Activated naive CD8-positive, alpha-beta T cell treated with anti-CD3 and anti-CD28 coated beads, Interleukin-2, amount 50 U/mL, for 16 hours (primary cell): ENCODE data around the gene SSTR5.
"Not testable (repeated sequence)": the region's sequence is repeated elsewhere in the genome, so short reads cannot be mapped to it uniquely, and the experiment has no call there.

Experiments
- DNase-seq: peaks from one replicate; pipeline ENCODE4 v3.0.0-alpha.2; 2020; ENCODE audit warnings: low read depth, low spot score

Gene SSTR5

DNA sequence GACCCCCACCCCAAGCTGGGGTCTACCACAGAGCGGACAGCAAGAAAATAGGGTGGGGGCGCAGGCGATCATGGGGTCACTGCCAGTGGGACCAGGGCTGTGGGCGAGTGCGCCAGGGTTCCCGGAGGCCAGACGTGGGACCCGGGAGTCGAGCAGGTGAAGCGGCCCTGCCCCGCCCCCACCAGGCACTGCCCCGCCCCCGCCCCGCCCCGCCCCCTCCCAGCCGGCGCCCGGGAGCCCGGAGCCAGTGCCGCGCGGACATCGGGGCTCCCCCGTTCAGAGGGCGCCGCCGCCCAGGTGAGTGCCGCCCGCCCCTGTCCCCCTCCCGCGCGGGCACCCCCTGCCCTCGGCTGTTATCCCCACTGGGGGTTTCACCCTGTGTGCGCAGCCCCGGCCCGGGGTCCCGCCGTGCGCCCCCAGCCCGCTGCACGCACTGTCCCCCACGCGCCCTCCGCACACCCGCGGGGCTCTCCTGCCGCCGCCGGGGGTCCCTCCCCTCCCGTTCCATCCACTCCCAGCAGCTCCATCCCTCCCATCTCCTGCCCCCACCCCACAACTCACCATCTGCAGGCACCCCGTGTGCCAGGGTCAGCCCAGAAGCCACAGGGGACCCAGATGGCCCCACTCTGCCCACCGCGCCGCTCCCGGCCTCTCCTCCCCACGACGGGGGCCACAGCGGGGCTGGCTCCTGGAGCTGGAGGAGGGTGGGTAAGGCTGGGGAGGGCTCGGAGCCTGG lies at the start of gene SSTR5:
Gene SSTR5 (plus strand): TSS at position 222 of the 736 bp plus-strand sequence. CDS start 6,122 bp downstream, outside the sequence.
- no peak for DNase-seq

DNA sequence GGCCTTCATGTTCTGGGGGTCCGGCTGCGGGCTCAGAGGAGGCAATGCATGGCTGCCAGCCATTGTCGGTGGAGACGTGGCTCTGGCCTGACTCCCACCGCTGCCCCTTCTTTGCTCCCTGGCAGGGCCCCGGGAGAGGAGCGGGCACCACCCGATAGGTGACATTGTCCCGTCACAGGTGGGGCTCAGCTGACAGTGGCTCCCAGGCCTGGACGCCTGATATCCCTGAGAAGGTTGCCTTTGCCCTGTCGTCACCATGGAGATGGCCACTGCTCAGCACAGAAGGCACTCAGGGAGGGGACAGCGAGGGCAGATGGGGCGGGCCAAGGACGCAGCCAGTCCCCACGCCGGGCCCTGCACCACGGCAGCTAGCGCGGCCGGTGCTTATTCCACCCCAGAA lies 48.4 kb upstream of the SSTR5 start:
- DNase-seq: no peak

DNA sequence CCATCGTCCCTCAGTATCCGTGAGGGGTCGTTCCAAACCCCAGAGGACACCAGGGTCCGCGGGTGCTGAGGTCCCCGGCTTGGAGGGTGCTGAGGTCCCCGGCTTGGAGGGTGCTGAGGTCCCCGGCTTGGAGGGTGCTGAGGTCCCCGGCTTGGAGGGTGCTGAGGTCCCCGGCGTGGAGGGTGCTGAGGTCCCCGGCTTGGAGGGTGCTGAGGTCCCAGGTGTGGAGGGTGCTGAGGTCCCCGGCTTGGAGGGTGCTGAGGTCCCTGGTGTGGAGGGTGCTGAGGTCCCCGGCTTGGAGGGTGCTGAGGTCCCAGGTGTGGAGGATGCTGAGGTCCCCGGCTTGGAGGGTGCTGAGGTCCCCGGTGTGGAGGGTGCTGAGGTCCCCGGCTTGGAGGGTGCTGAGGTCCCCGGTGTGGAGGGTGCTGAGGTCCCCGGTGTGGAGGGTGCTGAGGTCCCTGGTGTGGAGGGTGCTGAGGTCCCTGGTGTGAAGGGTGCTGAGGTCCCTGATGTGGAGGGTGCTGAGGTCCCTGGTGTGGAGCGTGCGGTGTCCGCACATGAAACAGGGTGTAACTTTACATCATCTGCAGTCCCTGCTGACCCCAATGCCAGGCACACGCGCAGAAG lies 47.3 kb upstream of the SSTR5 start:
- not testable (repeated sequence) for DNase-seq

DNA sequence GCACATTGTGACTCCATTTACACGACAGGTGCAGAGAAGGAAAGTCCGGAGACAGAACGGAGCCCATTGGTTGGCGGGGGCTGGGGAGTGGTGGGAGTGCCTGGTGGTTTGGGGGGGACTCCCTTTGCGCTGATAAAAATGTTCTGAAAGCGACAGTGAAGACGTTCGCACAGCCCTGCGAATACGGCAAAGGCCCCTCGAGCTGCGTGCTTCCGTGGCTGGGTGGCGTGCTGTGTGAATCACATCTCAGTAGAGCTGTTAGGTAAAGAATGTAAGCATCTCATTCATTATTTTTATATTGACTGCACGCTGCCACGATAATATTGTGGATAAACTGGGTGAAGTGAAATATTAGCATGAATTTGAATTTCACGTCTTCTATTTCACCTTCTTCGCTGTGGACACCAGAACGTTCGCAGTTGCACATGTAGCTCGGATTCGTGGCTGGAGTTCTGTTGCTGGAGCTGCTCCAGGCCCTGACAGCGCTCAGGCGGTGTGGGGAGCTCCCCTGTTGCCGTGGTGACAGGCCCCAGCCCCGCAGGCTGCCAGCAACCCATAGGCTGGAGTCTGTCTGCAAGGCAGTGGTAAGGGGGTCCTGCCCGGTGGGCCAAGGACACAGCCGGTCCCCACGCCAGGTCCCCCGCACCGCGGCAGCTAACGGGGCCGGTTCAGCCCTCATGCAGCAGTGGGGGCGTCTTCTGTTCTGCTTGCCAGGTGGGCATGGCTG lies 46.3 kb upstream of the SSTR5 start:
- DNase-seq: no peak

DNA sequence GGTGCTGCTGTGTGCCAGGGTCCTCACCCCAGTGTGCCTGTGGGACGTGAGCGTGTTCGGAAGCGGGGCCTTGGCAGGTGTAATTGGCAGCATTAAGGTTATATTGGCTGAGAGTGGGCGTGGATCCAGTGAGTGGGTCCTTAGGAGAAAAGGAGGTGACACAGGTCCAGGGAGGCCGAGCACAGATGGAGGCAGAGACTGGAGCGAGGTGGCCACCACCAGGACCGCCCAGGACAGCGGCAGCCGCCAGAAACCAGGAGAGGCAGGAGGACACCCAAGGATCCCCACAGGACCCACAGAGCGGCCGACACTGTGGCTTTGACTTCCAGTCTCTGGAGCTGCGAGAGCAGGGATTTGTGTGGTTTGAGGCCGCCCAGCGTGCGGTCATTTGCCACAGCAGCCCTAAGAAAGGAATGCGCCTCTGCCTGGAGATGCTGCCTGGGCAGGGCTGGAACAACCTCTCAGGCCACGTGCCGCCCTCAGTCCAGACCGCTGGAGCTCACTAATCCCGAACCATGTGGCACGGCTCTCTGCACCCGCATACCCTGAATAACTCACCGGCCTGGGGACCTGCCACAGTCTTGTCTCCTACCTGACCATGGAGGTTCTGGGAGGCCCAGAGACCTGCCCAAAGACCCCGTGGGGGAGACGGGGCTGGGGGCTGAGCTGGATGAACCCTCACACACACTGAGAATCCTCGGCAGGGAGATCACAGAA lies 45.6 kb upstream of the SSTR5 start:
- no peak for DNase-seq

DNA sequence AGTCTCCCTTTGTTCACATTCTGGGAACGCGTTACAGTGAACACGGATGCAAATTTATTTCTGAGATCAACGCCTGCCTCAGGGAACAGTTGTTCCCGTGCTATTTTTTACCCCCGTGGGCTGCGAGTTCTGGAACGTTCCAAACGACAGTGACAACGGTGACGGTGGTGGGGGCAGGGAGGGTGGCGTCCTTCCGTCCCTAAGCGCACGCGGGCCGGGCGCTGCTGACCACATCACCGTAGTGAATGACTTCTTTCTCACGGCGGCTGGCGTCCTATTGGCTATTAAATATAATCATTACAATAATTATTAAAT lies 45.1 kb upstream of the SSTR5 start:
- no peak for DNase-seq

DNA sequence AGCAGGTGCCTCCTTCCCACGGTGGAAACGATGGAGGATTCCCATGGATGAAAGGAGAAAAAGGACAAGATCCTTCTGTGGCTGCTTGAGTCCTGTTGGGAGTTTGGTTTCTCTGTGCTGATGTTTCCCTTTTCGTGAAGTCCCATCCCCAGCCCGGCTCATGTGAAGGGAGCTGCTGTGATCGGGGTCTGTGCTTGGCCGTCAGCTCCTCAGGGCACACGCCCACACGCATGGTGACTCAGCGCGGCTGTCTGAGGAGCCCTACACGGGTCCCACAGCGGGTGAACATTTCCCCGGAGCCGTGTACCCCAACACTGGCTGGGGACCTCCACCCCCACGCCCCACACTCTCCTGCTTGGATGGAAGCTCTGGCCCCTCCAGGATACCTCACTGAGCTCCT lies 44.5 kb upstream of the SSTR5 start:
- no peak for DNase-seq

DNA sequence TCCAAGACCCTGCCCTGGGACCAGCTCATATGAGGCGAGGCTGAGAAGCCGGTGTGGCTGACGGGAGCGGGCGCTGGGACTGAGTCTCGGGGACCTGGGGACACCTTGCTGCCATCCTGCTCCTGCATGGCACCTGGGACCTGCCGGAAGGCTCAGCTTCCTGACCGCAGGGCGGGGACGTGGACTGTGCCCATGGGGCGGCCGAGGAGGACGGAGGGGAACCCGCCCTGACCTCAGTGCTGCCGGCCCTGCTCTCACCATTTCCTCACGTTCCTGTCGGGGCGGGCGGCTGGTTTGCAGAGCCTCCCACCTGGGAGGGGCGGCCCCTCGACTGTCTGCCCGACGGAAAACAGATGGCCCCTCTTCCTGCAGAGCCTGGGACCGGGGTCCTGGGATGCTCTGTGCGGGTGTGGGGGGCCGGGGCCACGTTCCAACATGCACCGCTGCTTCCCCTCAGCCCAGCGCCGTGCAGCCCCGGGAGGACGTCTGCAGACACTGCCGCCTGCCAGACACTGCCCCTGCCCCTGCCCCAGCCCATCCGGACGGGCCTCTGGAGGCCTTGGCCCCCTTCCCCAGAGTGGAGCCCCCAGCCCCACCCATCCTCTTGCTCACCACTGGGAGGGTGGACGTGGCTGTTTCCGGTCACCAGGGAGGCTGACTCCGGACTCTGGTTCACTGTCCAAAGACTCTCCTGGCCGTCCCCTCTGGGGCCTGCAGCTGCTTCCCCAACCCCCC lies 43.9 kb upstream of the SSTR5 start:
- no peak for DNase-seq

DNA sequence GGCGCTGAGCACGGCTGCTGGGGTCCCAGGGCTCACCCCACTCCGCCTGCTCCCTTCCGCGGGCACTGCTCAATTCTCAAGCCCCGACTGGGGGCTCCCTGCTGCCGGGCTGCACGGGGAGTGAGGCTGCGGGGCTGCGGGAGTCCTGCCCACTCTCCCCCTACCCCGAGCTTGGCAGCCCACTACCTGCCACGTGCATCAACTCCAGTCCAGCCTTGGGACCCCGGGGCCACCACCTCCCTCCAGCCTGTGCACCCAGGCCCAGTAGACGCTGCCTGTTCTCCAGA lies 43.3 kb upstream of the SSTR5 start:
- no peak for DNase-seq

DNA sequence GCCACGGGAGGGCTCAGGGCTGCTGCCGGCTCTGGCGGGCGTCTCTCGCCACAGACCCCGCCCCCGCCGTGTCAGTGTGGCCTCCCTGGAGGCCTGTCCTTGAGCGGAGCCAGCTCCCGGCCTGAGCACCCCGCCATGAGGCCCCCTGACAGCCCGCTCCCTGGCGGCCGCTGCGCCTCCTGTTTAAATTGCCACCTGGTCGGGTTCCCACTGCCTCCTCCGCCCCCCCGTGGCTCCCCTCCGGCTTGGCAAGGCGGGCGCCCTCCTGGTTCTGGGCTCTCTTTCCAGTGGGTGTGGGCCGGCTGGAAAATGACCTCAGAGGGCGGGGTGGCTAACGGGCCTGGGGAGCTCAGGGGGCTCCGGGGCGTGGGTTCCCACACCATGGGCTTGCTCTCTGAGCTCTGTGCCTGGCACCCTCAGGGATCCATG lies 42.1 kb upstream of the SSTR5 start:
- no peak for DNase-seq

DNA sequence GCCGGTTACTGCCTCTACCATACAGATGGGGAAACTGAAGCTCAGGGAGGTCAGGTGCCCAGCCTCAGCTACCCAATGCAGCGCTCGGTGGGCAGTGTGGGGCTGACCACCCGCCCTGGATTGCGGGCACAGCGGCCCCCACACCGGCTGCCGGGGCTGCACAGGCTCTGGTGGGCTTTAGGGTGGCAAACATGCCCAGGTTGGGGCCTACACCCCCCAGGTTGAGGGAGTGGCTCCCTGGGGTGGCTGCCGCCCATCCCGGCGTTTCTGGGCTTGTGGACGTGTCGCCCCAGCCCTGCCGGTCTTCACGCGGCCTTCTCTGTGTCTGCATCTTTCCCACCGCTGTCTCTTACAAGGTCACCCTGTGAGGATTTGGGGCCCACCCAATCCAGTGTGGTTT lies 40.9 kb upstream of the SSTR5 start:
- no peak for DNase-seq

DNA sequence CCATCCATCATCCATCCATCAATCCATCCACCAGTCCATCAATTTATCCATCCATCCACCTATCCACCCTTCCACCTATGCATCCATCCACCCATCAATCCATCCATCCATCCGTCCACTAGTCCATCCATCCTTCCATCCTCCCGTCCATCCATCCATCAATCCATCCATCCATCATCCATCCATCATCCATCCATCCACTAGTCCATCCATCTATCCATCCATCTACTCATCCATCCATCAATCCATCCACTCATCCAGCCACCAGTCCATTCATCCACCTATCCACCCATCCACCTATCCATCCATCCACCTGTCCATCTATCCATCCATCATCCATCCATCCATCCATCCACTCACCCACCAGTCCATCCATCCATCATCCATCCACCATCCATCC lies 39.9 kb upstream of the SSTR5 start:
- DNase-seq: no peak

DNA sequence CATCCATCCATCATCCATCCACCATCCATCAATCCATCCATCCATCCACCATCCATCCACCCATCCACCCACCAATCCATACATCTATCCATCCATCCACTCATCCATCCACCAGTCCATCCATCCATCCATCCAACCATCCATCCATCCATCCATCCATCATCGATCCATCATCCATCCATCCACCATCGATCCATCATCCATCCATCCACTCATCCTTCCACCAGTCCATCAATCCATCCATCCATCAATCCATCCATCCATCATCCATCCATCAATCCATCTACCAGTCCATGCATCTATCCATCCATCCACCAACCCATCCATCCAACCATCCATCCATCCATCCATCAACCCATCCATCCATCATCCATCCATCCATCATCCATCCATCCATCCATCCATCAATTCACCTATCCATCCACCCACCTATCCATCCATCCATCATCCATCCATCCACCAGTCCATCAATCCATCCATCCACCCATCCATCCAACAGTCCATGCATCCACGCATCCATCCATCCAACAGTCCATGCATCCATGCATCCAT lies 39.3 kb upstream of the SSTR5 start:
- DNase-seq: no peak

DNA sequence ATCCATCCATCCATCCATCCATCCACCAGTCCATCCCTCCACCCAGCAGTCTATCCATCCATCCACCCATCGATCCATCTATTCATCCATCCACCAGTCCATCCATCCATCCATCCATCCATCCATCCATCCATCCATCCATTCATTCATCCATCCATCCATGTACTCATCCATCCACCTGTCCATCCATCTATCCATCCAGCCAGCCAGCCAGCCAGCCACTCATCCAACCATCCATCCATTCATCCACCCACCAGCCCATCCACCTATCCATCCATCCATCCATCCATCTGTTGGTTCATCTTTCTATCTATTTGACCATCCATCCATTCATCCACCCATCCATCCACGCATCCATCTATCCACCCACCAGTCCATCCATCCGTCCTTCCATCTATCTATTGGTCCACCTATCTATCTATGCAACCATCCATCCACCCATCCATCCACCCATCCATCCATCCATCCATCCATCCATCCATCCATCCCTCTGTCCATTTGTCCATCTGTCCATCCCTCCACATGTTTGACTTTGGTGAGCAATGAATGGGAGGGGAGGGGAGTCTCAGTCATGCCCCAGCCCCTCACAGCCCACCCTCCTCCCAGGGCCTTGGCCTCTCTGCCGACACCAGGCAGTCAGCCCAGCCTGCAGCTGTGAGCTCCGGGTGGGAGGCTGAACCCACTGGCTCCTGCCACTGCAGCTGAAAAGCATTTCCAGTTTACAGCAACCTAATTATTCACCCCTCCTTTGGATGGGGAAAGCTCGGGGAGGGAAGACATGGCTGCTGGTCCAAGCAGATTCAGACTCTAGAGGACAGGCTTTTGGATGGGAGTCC lies 38.1 kb upstream of the SSTR5 start:
- no peak for DNase-seq

DNA sequence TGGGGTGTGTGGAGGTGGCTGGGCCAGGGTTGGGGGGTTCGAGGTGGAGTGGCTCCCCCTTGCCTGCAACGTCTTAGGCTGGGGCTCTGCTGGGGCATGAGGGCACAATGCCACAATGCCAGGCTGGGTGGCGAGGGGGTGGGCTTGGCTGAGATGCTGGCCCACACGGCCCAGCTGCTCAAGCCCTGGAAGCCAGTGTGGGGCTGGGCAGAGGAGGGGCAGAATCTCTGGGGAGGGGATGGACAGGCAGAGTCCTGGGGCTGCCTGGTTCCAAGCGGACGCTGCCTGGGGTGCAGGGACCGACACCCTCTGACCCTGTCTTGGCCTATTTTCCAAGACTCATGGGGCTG lies 37.5 kb upstream of the SSTR5 start:
- DNase-seq: no peak

DNA sequence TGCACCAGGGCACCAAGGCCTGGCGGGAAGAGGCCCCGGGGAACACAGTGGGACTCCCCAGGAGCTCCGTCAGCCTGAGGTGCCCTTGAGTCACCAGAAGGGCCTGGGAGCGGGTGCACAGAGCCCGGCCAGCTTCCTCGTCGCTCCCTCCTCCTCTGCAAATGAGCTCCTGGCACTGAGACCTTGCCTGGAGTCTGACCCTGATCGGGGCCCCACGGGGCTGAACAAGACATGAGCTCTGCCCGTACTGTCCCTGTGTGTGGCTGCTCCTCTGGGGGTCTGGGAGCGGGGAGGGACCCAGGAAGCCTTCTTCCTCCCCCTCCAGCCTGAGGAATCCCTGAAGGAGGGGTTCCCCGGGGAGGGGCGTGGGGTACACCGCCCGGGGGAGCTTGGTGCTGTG lies 36.4 kb upstream of the SSTR5 start:
- DNase-seq: no peak

DNA sequence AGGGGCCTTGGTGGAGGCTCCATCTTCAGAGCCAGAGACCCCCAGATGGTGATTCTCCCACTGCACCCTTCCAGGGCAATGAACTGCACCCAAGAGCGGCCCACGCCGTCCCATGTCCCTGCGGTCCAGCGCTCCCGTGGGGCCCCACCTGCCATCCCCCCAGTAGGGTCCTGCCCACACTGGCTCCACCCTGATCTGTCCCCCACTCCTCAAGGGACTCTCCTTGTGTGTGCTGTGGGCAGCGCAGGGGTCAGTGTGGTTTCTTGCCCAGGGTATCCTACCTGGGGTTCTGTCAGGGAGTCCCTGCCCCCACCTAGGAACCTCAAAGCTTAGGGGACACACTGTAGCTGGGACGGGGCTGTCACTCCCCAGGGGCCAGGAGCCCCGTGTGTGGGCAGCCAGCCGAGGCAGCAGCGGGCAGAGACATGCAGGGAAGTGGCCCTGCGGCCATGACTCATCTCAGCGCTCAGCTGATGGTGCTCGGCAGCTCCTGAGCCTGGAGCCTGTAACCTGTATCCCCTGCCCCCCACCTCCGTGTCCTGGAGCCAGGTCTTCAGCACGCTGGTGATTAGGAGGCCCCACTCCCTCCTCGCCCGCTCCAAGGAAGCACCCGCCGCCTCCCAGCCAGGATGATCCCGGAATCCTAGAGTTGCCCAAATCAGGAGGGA lies 35.7 kb upstream of the SSTR5 start:
- no peak for DNase-seq

DNA sequence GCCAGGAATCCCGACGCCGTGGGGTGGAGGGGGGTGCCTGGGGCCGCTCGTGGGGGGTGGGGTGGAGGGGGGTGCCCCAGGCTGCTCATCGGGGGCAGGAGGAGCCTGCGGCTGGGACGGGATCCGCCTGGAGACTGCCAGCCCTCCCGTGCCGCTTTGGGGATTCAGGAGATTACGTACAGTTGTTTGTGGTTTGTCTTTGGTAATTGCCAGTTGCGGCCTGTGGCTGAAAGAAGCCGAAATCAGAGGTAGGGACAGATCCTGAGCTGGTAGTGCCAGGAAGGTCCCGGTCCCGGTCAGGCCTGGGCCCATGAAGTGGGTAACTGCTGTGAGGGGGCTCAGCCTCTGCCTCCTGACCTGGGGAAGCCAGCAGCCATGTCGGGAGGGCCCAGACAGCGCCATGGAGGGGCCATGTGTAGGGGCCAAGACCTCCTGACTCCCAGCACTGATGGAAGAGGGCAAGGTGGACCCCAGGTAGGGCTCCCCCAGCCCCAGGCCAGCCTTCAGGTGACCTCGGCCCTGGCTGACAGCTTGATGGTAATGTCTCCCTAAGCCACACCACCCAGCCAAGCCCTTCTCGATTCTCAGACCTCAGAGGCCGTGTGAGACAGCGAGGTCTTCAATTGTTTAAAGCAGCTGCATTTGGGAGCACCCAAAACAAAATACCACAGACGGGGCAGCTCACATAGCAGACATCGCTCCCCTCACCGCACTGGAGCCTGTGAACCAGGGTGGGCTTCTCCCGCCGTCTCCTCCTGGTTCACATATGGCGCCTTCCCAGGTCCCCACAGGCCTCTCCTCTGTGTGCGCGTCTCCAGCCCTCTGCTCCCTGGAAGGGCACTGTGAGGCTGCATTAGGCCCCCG lies 34.9 kb upstream of the SSTR5 start:
- no peak for DNase-seq

DNA sequence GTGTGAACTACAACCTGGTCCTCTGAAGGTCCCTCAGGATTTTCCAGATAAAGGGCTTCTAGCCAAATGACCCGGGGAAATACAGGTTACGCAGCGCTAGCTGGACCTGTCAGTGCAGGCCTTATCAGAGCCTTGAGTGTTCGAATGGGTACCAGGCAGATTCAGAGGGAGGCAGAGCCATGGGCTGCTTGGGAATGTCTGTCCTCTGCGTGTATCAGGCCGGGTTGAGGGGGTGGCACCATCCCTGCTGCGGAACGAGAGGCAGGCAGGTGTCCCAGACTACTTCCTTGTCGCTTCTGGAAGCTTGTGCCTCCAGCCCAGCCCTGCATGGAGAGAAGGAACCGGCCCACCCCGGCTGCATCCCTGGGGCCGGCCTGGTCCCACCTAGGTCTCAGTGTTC lies 33.6 kb upstream of the SSTR5 start:
- DNase-seq: no peak
